IMR-90 (cell line): ENCODE data around the gene NRP2. TPM values are rescaled to one million over a fixed set of nuclear protein-coding genes. Genes with fewer than 3 reads are reported as not detected.

ENCODE experiments used
- ATAC-seq: fragments of 200-7000 bp; cut with Tn5 transposase; 2 replicates; pipeline ENCODE4 v1.9.1; 2020; ENCODE audit warnings: low read depth, mild to moderate bottlenecking, moderate library complexity
- BruUV-seq: library from RNA; stranded (reverse); fragments of 400-500 nt; replicated peaks from 2 replicates; lab custom pipeline; 2021; lab: Mats Ljungman, UMichigan
- CTCF ChIA-PET: fragments of 300-600 bp; formaldehyde crosslinking; extraction: SDS; loops from one replicate; lab custom pipeline; 2021; ENCODE audit warnings: antibody characterized with exemption; lab: Yijun Ruan, JAX
- POLR2A ChIA-PET: fragments of 300-600 bp; sonication (Branson Sonifier 250); formaldehyde crosslinking; loops from one replicate; lab custom pipeline; 2022; ENCODE audit warnings: antibody characterized with exemption; ENCODE audit not compliant: unreplicated experiment; lab: Charles Lee
- DNase-seq: peaks from one replicate; pipeline ENCODE4 v3.0.0; 2013
- H2AFZ ChIP-seq: replicated peaks from 2 replicates; pipeline ENCODE3; 2013; ENCODE audit warnings: low read length, mild to moderate bottlenecking; ENCODE audit not compliant: poor library complexity
- H2AK5ac ChIP-seq: 2 replicates; pipeline ENCODE4 v1.6.1; 2013; ENCODE audit warnings: low read depth, low read length, inconsistent platforms
- H2AK9ac ChIP-seq: replicated peaks from 2 replicates; pipeline ENCODE3; 2013; ENCODE audit warnings: mild to moderate bottlenecking, low read depth, low read length, moderate library complexity; ENCODE audit not compliant: poor library complexity
- H2BK120ac ChIP-seq: 2 replicates; pipeline ENCODE4 v1.6.1; 2013; ENCODE audit warnings: low read depth, low read length, inconsistent platforms
- H2BK15ac ChIP-seq: 3 replicates; pipeline ENCODE4 v1.6.1; 2013; ENCODE audit warnings: low read depth, low read length, inconsistent platforms
- H2BK20ac ChIP-seq: 2 replicates; pipeline ENCODE4 v1.6.1; 2013; ENCODE audit warnings: low read depth, mild to moderate bottlenecking, inconsistent platforms, low read length, moderate library complexity
- H2BK5ac ChIP-seq: 2 replicates; pipeline ENCODE4 v1.6.1; 2013; ENCODE audit warnings: mild to moderate bottlenecking, low read depth, low read length, inconsistent platforms; ENCODE audit not compliant: poor library complexity, severe bottlenecking
- H3K14ac ChIP-seq: replicated peaks from 2 replicates; pipeline ENCODE4 v1.6.1; 2013; ENCODE audit warnings: low read depth, low read length, inconsistent platforms
- H3K18ac ChIP-seq: 2 replicates; pipeline ENCODE4 v1.6.1; 2013; ENCODE audit warnings: low read depth, low read length, control low read depth
- H3K23ac ChIP-seq: 2 replicates; pipeline ENCODE4 v1.6.1; 2013; ENCODE audit warnings: low read depth, low read length, inconsistent platforms
- H3K27ac ChIP-seq: 2 replicates; pipeline ENCODE4 v1.5.1; 2013; ENCODE audit warnings: mild to moderate bottlenecking, control low read depth, low read length; ENCODE audit not compliant: insufficient read depth
- H3K27me3 ChIP-seq: 2 replicates; pipeline ENCODE4 v1.6.1; 2013; ENCODE audit warnings: low read length; ENCODE audit not compliant: control insufficient read depth, insufficient read depth
- H3K36me3 ChIP-seq: 2 replicates; pipeline ENCODE4 v1.6.1; 2013; ENCODE audit warnings: low read length, mixed read lengths; ENCODE audit not compliant: control insufficient read depth, insufficient read depth
- H3K4ac ChIP-seq: 2 replicates; pipeline ENCODE4 v1.6.1; 2013; ENCODE audit warnings: low read depth, low read length, inconsistent platforms
- H3K4me1 ChIP-seq: 2 replicates; pipeline ENCODE4 v1.6.1; 2013; ENCODE audit warnings: low read length, mixed read lengths; ENCODE audit not compliant: control insufficient read depth, insufficient read depth
- H3K4me2 ChIP-seq: 2 replicates; pipeline ENCODE4 v1.6.1; 2013; ENCODE audit warnings: low read depth, mild to moderate bottlenecking, control low read depth, low read length, moderate library complexity
- H3K4me3 ChIP-seq: 2 replicates; pipeline ENCODE4 v1.5.1; 2013; ENCODE audit warnings: low read depth, mild to moderate bottlenecking, control low read depth, low read length, moderate library complexity; ENCODE audit not compliant: insufficient read depth
- H3K56ac ChIP-seq: 2 replicates; pipeline ENCODE4 v1.6.1; 2013; ENCODE audit warnings: low read length, inconsistent platforms; ENCODE audit not compliant: insufficient read depth; ENCODE audit errors: extremely low read depth
- H3K79me1 ChIP-seq, 2 experiments: 2 replicates each; pipeline ENCODE4 v1.6.1; 2013; ENCODE audit warnings: low read length in 2 of 2, inconsistent platforms in 1 of 2, low read depth in 1 of 2
- H3K9ac ChIP-seq: 2 replicates; pipeline ENCODE4 v1.6.1; 2013; ENCODE audit warnings: low read depth, low read length, control low read depth
- H3K9me1 ChIP-seq: 2 replicates; pipeline ENCODE4 v1.6.1; 2013; ENCODE audit warnings: low read length, inconsistent platforms; ENCODE audit not compliant: insufficient read depth
- H3K9me3 ChIP-seq: 2 replicates; pipeline ENCODE4 v1.6.1; 2013; ENCODE audit warnings: low read length; ENCODE audit not compliant: control insufficient read depth, insufficient read depth
- H4K20me1 ChIP-seq: 2 replicates; pipeline ENCODE4 v1.6.1; 2013; ENCODE audit warnings: low read length, inconsistent platforms; ENCODE audit not compliant: insufficient read depth
- H4K5ac ChIP-seq: 2 replicates; pipeline ENCODE4 v1.6.1; 2013; ENCODE audit warnings: mild to moderate bottlenecking, low read depth, low read length, control low read depth
- H4K8ac ChIP-seq, 2 experiments: 2 replicates each; pipeline ENCODE4 v1.6.1; 2013; ENCODE audit warnings: low read depth in 2 of 2, low read length in 2 of 2, control low read depth in 1 of 2, inconsistent platforms in 1 of 2
- H4K91ac ChIP-seq: 2 replicates; pipeline ENCODE4 v1.6.1; 2013; ENCODE audit warnings: low read depth, low read length, inconsistent platforms; ENCODE audit not compliant: insufficient read depth
- MAZ ChIP-seq: IDR thresholded peaks from 2 replicates; pipeline ENCODE4 v1.6.1; 2012; ENCODE audit warnings: low read depth, mild to moderate bottlenecking, low read length, improper control_type of control experiment, moderate library complexity, borderline replicate concordance
- WGBS, 2 experiments: methylation state at CpG; one replicate each; pipeline versions ENCODE4 v1.1.5 to v1.1.7; 2013; ENCODE audit warnings: missing lambda C conversion rate in 2 of 2; ENCODE audit not compliant: insufficient read length in 1 of 2; ENCODE audit errors: extremely low coverage in 2 of 2; 5-methylcytosine and 5-hydroxymethylcytosine counted together
- dilution Hi-C: fragments of 300-500 bp; cut with HindIII; formaldehyde crosslinking; loops from one replicate; pipeline ENCODE4 v1.14.3; 2018; ENCODE audit warnings: low sequenced_read_pairs; ENCODE audit not compliant: unreplicated experiment
- in situ Hi-C: fragments of 300-500 bp; cut with MboI; formaldehyde crosslinking; loops from 3 replicates; pipeline ENCODE4 v1.14.3; 2019; ENCODE audit warnings: low sequenced_read_pairs, inconsistent platforms, mixed read lengths
- intact Hi-C: fragments of 100-400 bp; cut with micrococcal nuclease; formaldehyde crosslinking; loops from 2 replicates; pipeline ENCODE4 v1.10.0; 2022
- polyA plus RNA-seq, 3 experiments: library from polyadenylated mRNA; depleted of rRNA; stranded (reverse); fragments of >200 nt; gene quantifications; 2 replicates each; pipeline ENCODE4 v1.2.3, GENCODE V29; 2012; ENCODE audit warnings: low replicate concordance in 1 of 3
- total RNA-seq: library from RNA; depleted of rRNA; stranded (reverse); fragments of >200 nt; gene quantifications from 2 replicates; pipeline ENCODE4 v1.2.3, GENCODE V29; 2012

NRP2 gene
- total and polyA plus RNA-seq, 2 of the 4 experiments (the other 2 are of a cell fraction) = 46.4 to 51.3 TPM

GRCh38 chr2:205744074-205744591 lies 61.8 kb downstream of the NRP2 start:
- Histone ChIP-seq H3K4me2 (no peak overlapping the region), H3K9me3 (no peaks in the 10 kb centered on the region), H3K18ac (no peak overlapping the region), H4K5ac (no peak overlapping the region), H3K4me1 (no peaks in the 10 kb centered on the region), H4K8ac (no peak overlapping the region), H3K79me1 (no peaks in the 10 kb centered on the region; a peak in 1 of 4 replicates), H4K91ac (no peak overlapping the region), H3K56ac (no peak overlapping the region), H3K14ac (no peak overlapping the region), H3K4me3 (no peak overlapping the region), H2BK20ac (no peak overlapping the region), H2AK9ac (no peak overlapping the region), H3K4ac (no peak overlapping the region), H2BK120ac (no peak overlapping the region), H3K9me1 (peaks cover 11% of the 10 kb centered on the region), H4K20me1 (no peaks in the 10 kb centered on the region), H2AFZ (no peak overlapping the region), H2BK15ac (no peak overlapping the region), H3K9ac (no peak overlapping the region), H3K23ac (no peak overlapping the region), H2BK5ac (no peak overlapping the region), H3K36me3 (peaks cover 80% of the 10 kb centered on the region), H2AK5ac (no peak overlapping the region), H3K27me3 (no peaks in the 10 kb centered on the region), H3K27ac (no peak overlapping the region)
- TF ChIP-seq MAZ = no peak
- intact Hi-C loops = no loop called here
- in situ Hi-C loops = no loop called here
- POLR2A ChIA-PET = no interaction called here
- CTCF ChIA-PET = no interaction called here
- no peak for DNase-seq
- dilution Hi-C loops = no loop called here
- 80% methylated on average over 1 of the region's 7 CpGs; no CpG with 5 or more reads in 1 of the 2 experiments for WGBS, 2 experiments
- no peak for ATAC-seq
- no TSS peak for BruUV-seq
